A673 (cell line): Measurements from ENCODE around the gene ARHGAP40.

ENCODE experiments used
- CTCF ChIP-seq: fragments of 300-800, 200-600 bp; sonication (generic); conservative IDR thresholded peaks from 2 replicates; pipeline ENCODE4 v1.5.1; 2017; ENCODE audit warnings: low read depth, mild to moderate bottlenecking, antibody characterized with exemption, low read length, moderate library complexity, mixed read lengths
- EZH2 ChIP-seq: fragments of 200-600 bp; sonication (generic); IDR thresholded peaks from 2 replicates; pipeline ENCODE4 v1.6.1; 2017; ENCODE audit warnings: borderline replicate concordance, low read depth, mild to moderate bottlenecking, mixed read lengths, antibody characterized with exemption, low read length; ENCODE audit not compliant: poor library complexity, severe bottlenecking

- TF ChIP-seq EZH2 = no peak
- no peak for TF ChIP-seq CTCF
These were observed 49.5 kb downstream of the ARHGAP40 start for GRCh38 chr20:38651154-38651553.
